Left renal cortex interstitium (tissue), 4 donors: ENCODE data around the gene NFIX. TPM values are rescaled to one million over a fixed set of nuclear protein-coding genes. Genes with fewer than 3 reads are reported as not detected.
"Not testable (repeated sequence)": the region's sequence is repeated elsewhere in the genome, so short reads cannot be mapped to it uniquely, and the experiment has no call there.

Experiments used
- DNase-seq, 4 donors: peaks; one replicate each; pipeline ENCODE4 v3.0.0-alpha.2; 2013; ENCODE audit warnings: low read depth in 4 of 4, low spot score in 2 of 4, missing footprints in 1 of 4
- polyA plus RNA-seq, 4 donors: library from polyadenylated mRNA; unstranded; fragments of 120-200 nt; gene quantifications; one replicate each; pipeline ENCODE4 v1.2.1, GENCODE V29; 2013; ENCODE audit not compliant: insufficient read length in 4 of 4

NFIX gene
- polyA plus RNA-seq, 4 donors = 15.3 to 27.6 (median 20.0) TPM

DNA sequence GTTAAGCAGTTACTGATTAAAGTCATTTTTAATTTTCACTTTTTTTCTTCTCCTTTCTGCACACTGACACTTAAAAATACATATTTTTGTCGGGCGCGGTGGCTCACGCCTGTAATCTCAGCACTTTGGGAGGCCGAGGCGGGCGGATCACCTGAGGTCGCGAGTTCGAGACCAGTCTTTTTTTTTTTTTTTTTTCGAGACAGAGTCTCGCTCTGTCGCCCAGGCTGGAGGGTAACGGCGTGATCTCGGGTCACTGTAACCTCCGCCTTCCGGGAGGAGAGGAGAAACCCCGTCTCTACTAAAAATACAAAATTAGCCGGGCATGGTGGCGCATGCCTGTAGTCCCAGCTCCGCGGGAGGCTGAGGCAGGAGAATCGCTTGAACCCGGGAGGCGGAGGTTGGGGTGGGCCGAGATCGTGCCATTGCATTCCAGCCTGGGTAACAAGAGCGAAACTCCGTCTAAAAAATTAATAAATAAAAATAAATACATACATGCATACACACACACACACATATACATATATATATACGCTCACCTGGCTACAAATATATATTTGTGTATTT is 37.8 kb upstream of the NFIX start:
- not testable (repeated sequence) for DNase-seq

- no peak for DNase-seq
These were observed 35.8 kb upstream of the NFIX start for GRCh38 chr19:12959481-12959880.

DNA sequence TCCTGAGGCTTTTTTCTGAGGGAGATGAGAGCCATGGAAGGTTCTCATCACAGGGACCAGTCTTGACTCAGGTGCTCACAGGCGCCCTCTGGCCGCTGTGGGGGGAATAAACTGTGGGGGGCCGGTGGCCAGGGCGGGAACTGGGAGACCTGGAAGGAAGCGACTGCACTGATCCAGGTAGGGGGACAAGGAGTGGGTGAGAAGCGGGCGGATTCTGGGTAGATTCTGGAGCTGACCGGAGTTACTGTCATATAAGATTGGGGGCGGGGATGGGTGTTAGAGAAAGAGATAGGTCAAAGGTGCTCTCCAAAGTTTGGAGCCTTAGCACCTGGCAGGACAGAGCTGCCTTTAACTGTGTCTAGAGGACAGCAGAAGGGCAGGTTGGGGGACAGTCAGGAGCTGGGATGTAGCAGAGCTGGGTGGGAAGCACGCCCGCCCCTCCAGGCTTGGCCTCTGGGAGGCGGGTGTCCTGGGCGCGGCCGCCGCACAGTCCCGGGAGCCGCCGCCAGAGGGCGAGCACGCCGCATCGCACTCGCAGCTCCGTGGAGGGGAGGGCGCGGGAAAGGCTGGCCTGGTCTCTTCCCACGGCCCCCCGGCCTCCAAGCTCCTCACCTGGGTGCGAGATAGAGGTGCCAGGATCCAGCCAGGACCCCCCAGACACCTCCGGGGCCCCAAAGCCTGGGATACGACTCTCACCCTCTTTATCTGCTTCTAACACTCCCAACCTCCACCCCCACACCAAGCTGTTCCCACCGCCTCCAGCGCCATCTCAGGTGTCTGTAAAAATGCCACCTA is 30.1 kb upstream of the NFIX start:
- DNase-seq = peak in 2 of 4 donors; percentile 45 to 48

DNA sequence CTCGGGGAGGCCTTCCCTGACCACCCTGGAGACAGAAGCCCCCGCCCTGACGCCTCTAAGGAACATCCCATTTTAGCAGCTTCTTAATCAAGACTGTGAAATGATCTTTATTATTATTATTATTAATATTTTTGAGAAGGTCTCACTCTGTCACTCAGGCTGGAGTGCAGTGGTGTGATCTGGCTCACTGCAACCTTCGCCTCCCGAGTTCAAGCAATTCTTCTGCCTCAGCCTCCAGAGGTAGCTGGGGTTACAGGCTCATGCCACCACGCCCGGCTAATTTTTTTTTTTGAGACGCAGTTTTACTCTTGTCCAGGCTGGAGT is 29.5 kb upstream of the NFIX start:
- no peak for DNase-seq

DNA sequence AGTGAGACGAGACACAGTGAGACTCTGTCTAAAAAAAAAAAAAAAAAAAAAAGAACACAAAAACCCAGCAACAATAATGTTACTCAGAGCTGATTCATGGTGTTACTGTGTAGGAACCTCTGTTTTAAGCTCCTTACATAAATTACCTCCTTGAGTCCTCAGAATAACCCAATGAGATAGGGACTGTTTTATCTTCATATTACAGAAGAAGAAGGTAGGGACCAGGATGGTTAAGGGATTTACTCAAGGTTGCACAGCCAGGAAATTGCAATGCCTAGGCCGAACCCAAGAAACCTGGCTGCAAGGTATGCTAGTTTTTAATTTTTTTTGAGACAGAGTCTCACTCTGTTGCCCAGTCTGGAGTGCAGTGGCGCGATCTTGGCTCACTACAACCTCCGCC is 27.4 kb upstream of the NFIX start:
- DNase-seq = no peak

DNA sequence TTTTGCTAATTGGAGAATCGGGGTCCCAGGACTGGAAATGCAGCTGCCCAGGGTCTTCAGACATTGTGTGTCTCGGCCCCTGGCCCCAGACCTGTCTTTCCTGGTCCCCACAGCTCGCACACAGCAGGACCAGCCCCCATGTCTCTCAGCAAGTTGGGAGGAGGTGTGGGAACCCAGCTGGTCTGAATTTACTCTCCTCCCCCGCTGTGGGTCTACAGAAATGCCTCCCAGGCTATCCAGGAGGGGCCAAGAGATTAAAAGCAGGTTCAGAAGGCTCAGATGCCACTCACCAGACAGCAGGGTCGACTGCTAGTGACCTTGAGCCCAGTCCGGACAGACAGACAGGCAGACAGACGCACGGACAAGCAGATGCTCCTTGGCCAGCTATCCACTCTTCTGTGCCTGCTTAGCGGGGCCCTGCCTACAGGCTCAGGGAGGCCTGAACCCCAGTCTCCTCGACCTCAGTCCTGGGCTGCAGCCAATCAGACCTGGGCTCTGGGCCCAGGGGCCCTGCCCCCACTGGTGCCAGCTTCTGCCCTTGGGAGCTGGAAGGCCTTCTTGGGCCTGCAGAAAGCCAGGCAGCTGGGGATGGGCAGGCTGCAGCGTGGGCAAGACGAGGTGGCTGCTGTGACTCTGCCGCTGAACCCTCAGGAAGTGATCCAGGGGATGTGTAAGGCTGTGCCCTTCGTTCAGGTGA is 25.8 kb upstream of the NFIX start, which contains the start of gene DAND5:
Gene DAND5, plus strand, starts transcription at position 285 of the 697 bp plus-strand sequence. Its CDS starts 85 bp downstream, at position 370.
- no peak for DNase-seq

GRCh38 chr19:12970070-12970820 is 25.0 kb upstream of the NFIX start:
- no peak for DNase-seq

GRCh38 chr19:12973236-12973635 is 22.0 kb upstream of the NFIX start:
- no peak for DNase-seq

GRCh38 chr19:12974301-12975220 is 20.7 kb upstream of the NFIX start:
- no peak for DNase-seq

DNA sequence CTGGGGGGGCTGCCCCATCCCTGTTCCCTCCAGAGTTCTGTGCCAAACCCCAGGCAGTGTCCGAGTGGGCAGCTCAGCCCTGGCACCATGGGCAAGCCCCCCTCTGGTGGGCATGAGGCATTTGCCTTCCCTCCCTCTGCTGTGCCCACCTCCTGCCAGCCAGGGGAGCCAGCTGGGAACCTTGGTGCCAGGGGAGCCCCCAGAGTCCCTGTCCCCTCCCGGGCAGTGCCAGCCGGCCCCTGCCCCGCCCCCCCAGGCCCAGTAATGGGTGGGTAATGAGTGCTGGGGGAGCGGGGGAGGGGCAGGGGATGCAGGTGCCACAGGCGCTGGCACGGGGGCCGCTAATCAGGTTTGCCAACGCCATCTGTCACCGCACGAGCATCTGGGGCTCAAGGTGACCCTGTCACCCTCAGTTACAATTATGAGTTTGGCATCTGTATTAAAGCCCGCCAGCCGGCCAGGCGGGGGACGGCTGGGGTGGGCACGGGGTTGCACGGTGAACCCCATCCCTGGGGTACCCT is 20.0 kb upstream of the NFIX start:
- DNase-seq = no peak

DNA sequence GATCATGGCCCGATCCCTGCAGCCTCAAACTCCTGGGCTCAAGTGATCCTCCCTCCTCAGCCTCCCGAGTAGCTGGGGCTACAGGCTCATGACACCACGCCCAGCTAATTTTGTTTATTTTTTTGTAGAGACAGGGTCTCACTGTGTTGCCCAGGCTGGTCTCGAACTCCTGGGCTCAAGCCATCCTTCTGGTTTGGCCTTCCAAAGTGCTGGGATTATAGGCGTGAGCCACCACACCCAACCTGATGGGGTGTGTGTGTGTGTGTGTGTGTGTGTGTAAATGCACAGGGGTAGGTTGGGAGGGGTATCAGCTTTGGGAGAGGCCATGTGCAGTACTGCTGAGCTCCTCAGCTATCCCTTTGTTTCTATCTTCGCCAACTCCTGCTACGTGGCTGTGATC is 19.2 kb upstream of the NFIX start:
- DNase-seq = not testable (repeated sequence)

DNA sequence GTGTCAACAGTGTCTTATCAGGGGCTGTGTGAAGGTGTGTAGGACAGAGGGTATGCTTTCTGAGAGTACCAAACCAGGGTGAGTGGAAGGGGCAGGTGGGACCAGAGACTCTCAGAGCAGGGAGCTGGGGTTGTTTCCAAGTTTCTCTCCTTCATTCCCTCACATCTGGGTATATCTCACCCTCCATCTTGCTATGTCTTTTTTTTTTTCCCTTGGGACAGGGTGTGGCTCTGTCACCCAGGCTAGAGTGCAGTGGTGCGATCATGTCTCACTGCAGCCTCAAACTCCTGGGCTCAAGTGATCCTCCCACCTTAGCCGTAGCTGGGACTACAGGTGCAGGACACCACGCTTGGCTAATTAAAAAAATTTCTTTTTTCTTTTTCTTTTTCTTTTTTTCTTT is 15.3 kb upstream of the NFIX start:
- DNase-seq = no peak

GRCh38 chr19:12982648-12983047 is 12.6 kb upstream of the NFIX start:
- no peak for DNase-seq

DNA sequence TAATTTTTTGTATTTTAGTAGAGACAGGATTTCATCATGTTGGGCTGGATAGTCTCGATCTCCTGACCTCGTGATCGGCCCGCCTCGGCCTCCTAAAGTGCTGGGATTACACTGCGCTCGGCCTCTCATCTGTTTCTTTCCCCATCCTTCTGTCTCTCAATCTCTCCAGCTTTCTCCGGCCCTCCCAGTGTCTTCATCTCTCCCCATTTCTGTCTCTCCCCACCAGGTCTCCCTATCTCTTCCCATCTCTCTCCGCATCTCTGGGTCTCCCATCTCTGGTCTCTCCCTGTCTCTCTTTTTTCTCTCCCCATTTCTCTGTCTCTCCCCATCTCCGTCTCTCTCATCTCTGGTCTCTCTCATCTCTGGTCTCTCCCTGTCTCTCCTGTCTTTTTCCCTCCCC is 12.2 kb upstream of the NFIX start:
- DNase-seq = no peak

- DNase-seq = peak in 1 of 4 donors; percentile 46
These were observed 11.6 kb upstream of the NFIX start for GRCh38 chr19:12983542-12984142.

GRCh38 chr19:12984143-12984627 is 11.1 kb upstream of the NFIX start:
- no peak for DNase-seq

GRCh38 chr19:12984683-12985048 is 10.6 kb upstream of the NFIX start:
- DNase-seq = no peak

- no peak for DNase-seq
These were observed 10.1 kb upstream of the NFIX start for GRCh38 chr19:12985049-12985776.

GRCh38 chr19:12986726-12987125 is 8.5 kb upstream of the NFIX start:
- no peak for DNase-seq
